Measurements from ENCODE around the gene PLXNB3.

GRCh38 chrX:153762626-153763173 is 1.3 kb upstream of the PLXNB3 start:
- TF ChIP-seq CTCF (IDR thresholded peaks at IDR 0.05) (no peak), ZFX (IDR thresholded peaks at IDR 0.05; ENCODE audit: borderline replicate concordance) (no peak)

All from 22Rv1 (cell line).